Measurements from ENCODE around the gene TRPM3.

DNA sequence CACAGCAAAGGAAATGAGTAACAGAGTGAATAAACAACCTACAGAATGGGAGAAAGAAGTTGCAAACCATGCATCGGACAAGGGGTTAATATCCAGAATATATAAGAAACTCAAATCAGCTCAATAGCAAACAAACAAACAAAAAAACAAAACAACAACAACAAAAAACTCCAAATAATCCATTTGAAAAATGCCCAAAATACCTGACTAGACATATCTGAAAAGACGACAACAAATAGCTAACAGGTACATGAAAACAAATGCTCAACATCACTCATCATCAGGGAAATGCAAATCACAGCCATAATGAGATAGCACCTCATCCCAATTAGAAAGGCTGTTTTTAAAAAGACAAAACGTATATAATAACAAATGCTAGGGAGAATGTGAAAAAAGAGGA lies 111.2 kb downstream of the TRPM3 start:
- TF ChIP-seq, protein P1, sequence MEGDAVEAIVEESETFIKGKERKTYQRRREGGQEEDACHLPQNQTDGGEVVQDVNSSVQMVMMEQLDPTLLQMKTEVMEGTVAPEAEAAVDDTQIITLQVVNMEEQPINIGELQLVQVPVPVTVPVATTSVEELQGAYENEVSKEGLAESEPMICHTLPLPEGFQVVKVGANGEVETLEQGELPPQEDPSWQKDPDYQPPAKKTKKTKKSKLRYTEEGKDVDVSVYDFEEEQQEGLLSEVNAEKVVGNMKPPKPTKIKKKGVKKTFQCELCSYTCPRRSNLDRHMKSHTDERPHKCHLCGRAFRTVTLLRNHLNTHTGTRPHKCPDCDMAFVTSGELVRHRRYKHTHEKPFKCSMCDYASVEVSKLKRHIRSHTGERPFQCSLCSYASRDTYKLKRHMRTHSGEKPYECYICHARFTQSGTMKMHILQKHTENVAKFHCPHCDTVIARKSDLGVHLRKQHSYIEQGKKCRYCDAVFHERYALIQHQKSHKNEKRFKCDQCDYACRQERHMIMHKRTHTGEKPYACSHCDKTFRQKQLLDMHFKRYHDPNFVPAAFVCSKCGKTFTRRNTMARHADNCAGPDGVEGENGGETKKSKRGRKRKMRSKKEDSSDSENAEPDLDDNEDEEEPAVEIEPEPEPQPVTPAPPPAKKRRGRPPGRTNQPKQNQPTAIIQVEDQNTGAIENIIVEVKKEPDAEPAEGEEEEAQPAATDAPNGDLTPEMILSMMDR (conservative IDR thresholded peaks at IDR 0.05): no peak
- no peak for TF ChIP-seq EZH2 (IDR thresholded peaks at IDR 0.05; ENCODE audit: low read depth)
